ENCODE measurements around the gene SSPN.

DNA sequence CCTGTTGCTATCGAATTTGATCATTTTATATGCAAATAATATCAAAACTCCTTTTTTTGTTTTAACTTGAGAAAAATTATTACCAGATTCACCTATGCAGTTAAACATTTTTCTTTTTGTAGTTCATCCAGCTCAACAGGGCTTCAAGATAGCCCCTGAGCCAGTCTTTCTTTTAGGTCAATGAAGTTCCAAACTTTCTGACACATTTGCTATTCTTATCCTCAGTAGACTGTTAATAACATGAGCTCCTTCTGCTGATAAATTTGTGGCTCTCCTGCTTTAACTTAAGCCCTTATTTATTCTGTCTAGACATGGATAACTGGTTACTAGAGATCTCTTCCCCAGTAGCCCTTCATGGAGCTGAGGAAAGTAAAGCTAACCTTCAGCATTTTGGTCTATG is 33.2 kb upstream of the SSPN start:
- TF ChIP-seq TEAD4 (IDR thresholded peaks at IDR 0.05) (no peak), YY1 (IDR thresholded peaks at IDR 0.05; ENCODE audit: low read depth) (no peak), MAX (IDR thresholded peaks at IDR 0.05) (no peak)

Data from Ishikawa (cell line).